ENCODE measurements around the gene ECI1. TPM values are rescaled to one million over a fixed set of nuclear protein-coding genes. Genes with fewer than 3 reads are reported as not detected.

Gene ECI1
- polyA plus RNA-seq, 1 experiment, result 63.9 TPM

DNA sequence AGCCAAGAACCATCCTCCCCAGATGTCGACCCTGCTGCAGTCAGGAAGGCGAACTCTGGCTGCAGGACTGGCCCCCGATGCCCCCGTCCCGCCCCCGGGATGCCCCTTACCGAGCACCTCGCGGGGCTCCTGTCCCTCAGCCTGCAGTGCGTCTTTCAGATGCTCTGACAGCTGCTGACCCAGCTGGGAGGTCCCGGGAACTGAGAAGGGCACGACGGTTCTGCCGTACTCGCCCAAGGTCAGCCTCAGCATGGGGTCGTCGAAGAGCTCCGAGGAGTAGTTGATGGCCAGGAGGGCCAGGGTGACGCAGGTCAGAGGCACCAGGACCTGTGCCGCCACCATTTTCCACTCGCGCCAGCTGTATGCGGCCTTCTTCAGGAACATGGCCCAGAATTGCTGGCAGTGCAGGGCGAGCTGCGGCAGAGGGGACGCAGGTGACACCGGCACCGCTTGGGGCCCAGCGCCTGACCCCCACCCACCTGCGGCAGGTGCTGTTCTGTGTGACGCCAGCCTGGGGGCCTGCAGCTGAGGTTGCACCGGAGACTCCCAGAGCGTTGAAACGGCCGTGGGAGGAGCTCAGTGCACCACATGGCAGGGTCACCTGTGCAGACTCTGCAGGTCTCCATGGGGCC lies 36.6 kb upstream of the ECI1 start:
- no peak for DNase-seq (ENCODE audit: low read depth)
- ChIA-PET CTCF (interaction anchor here (1.0 to 1.3 kb wide), 2 partner anchors 15 to 18 kb away, joined by 4 read pairs; no protein-coding TSS in a partner anchor), POLR2A (interaction anchor here (0.5 kb wide), 1 partner anchor 414 kb away, joined by 19 read pairs; no protein-coding TSS in a partner anchor)
- no peak overlapping the region for H3K4me3 ChIP-seq (ENCODE audit: low read depth, low read length)
- H3K27me3 ChIP-seq (ENCODE audit: control insufficient read depth, insufficient read depth, low read length), result no peaks in the 10 kb centered on the region
- TF ChIP-seq, protein P1, sequence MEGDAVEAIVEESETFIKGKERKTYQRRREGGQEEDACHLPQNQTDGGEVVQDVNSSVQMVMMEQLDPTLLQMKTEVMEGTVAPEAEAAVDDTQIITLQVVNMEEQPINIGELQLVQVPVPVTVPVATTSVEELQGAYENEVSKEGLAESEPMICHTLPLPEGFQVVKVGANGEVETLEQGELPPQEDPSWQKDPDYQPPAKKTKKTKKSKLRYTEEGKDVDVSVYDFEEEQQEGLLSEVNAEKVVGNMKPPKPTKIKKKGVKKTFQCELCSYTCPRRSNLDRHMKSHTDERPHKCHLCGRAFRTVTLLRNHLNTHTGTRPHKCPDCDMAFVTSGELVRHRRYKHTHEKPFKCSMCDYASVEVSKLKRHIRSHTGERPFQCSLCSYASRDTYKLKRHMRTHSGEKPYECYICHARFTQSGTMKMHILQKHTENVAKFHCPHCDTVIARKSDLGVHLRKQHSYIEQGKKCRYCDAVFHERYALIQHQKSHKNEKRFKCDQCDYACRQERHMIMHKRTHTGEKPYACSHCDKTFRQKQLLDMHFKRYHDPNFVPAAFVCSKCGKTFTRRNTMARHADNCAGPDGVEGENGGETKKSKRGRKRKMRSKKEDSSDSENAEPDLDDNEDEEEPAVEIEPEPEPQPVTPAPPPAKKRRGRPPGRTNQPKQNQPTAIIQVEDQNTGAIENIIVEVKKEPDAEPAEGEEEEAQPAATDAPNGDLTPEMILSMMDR (IDR thresholded peaks at IDR 0.05; ENCODE audit: insufficient read depth, low read depth, low read length), result no peak
- H3K36me3 ChIP-seq (ENCODE audit: control insufficient read depth, insufficient read depth, low read length), result no peaks in the 10 kb centered on the region

DNA sequence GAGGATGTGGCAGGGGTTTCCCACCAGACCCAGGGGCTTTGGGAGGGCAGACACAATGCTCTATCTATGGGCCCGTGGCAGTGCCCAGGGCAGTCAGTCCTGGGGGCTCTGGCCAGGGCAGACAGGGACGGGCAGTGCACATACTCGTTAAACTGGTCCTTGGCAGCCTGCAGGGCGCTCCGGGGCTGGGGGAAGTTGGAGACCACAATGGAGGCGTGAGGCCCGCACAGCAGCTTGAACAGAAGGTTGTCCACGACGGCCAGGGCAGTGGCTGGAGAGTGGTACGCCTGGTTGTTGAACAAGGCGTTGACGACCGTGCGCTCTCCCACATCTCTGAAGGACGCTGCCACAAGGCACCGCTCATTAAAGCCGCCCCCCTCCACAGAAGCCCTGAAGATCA lies 35.2 kb upstream of the ECI1 start:
- TF ChIP-seq, protein P1 (IDR thresholded peaks at IDR 0.05; ENCODE audit: insufficient read depth, low read depth, low read length), result no peak
- Histone ChIP-seq H3K36me3 (ENCODE audit: control insufficient read depth, insufficient read depth, low read length) (no peaks in the 10 kb centered on the region), H3K27me3 (ENCODE audit: control insufficient read depth, insufficient read depth, low read length) (no peaks in the 10 kb centered on the region), H3K4me3 (ENCODE audit: low read depth, low read length) (no peak overlapping the region)
- no peak for DNase-seq (ENCODE audit: low read depth)
- ChIA-PET CTCF (no interaction called here), POLR2A (no interaction called here)

DNA sequence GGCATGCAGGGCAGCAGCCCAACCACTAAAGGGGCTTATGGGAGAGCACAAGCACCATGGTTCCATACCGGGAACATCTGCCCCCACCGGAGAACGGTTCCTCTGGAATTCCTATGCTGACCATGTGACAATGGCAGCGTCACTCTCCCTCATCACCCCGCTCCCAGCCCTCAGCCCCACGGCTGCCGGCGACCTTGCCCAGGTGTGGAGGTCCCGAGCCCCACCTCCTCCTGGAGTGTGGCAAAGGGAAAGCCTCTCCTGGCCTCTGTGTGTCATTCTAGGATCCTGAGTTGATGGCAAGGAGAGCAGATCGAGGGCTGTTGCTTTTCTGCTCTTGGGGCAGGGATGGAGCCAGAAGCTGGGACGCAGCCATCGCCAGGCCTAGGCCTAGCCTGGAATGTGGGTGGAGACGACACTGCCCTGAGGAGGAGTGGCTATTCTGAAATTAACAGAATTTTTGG lies 34.4 kb upstream of the ECI1 start:
- POLR2A ChIA-PET, result no interaction called here
- H3K4me3 ChIP-seq (ENCODE audit: low read depth, low read length), result no peak overlapping the region
- no peak for DNase-seq (ENCODE audit: low read depth)
- H3K27me3 ChIP-seq (ENCODE audit: control insufficient read depth, insufficient read depth, low read length), result no peaks in the 10 kb centered on the region
- TF ChIP-seq, protein P1 (IDR thresholded peaks at IDR 0.05; ENCODE audit: insufficient read depth, low read depth, low read length), result no peak
- CTCF ChIA-PET, result no interaction called here
- no peaks in the 10 kb centered on the region for H3K36me3 ChIP-seq (ENCODE audit: control insufficient read depth, insufficient read depth, low read length)

DNA sequence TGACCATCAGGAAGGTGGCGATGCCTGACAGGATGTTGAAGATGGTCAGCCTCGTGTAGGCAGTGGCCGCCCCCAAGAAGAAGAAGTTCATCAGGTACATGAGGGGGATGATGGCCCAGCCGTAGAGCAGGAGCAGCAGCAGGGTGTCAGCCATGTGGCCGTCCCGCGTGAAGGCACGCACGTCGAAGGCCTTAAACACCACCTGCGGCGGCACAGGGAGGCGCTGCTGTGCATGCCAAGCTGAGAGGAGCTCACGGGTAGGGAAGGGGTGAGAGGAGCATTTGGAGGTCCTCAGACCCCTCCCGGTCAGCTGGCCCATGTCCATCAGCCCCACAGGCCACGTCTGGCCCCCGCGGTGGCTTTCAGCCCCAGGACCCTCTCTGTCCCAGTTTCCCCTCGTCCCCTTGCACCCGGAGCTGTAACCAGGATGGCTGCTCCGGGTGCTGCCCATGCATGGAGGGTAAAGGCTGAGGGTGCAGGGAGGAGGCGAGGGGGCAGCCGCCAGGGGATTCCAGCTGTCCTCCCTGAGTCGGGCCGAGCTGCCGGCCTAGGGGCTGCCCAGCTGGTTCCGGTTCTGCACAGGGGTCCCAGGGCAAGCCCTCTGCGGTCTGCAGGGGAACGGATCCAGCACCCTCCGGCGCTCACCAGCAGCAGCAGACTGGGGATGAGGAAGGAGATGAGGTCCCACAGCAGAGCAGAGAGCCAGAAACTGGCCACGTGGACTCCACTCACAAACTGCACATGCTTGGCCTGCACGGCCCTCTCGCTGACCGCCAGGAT lies 33.6 kb upstream of the ECI1 start:
- CTCF ChIA-PET, result no interaction called here

More for the DNA sequence above, 33.6 kb upstream of the ECI1 start:
- TF ChIP-seq, protein P1 (IDR thresholded peaks at IDR 0.05; ENCODE audit: insufficient read depth, low read depth, low read length), result no peak
- no peaks in the 10 kb centered on the region for H3K36me3 ChIP-seq (ENCODE audit: control insufficient read depth, insufficient read depth, low read length)
- H3K4me3 ChIP-seq (ENCODE audit: low read depth, low read length), result no peak overlapping the region
- POLR2A ChIA-PET, result no interaction called here
- DNase-seq (ENCODE audit: low read depth), result no peak
- no peaks in the 10 kb centered on the region for H3K27me3 ChIP-seq (ENCODE audit: control insufficient read depth, insufficient read depth, low read length)

Measured in BJ (cell line).